HG02973 (cell line): ENCODE data around the gene RIF1.

Source experiments
- ATAC-seq: cut with Tn5 transposase; IDR thresholded peaks from one replicate; pipeline ENCODE4 v1.9.1; 2021; ENCODE audit warnings: moderate library complexity; ENCODE audit not compliant: unreplicated experiment

Gene RIF1

GRCh38 chr2:151498178-151498577 lies 88.5 kb downstream of the RIF1 start:
- ATAC-seq = no peak

- no peak for ATAC-seq
Observed at GRCh38 chr2:151506170-151506569, 96.5 kb downstream of the RIF1 start.

GRCh38 chr2:151508519-151508918 lies 98.8 kb downstream of the RIF1 start:
- ATAC-seq = no peak

GRCh38 chr2:151518802-151519201 lies 109.1 kb downstream of the RIF1 start:
- no peak for ATAC-seq

GRCh38 chr2:151520976-151521375 lies 111.3 kb downstream of the RIF1 start:
- no peak for ATAC-seq

GRCh38 chr2:151522556-151522955 lies 112.9 kb downstream of the RIF1 start:
- no peak for ATAC-seq

GRCh38 chr2:151523850-151524249 lies 114.1 kb downstream of the RIF1 start:
- ATAC-seq = no peak

- no peak for ATAC-seq
Observed at GRCh38 chr2:151525821-151526373, 116.2 kb downstream of the RIF1 start.

- no peak for ATAC-seq
Observed at GRCh38 chr2:151526572-151527090, 116.9 kb downstream of the RIF1 start.
